ENCODE results near the gene BST2. TPM values are rescaled to one million over a fixed set of nuclear protein-coding genes. Genes with fewer than 3 reads are reported as not detected.

BST2 gene
- polyA plus RNA-seq, 1 of the 3 experiments (the other 2 are of a cell fraction) = 5.7 TPM

DNA sequence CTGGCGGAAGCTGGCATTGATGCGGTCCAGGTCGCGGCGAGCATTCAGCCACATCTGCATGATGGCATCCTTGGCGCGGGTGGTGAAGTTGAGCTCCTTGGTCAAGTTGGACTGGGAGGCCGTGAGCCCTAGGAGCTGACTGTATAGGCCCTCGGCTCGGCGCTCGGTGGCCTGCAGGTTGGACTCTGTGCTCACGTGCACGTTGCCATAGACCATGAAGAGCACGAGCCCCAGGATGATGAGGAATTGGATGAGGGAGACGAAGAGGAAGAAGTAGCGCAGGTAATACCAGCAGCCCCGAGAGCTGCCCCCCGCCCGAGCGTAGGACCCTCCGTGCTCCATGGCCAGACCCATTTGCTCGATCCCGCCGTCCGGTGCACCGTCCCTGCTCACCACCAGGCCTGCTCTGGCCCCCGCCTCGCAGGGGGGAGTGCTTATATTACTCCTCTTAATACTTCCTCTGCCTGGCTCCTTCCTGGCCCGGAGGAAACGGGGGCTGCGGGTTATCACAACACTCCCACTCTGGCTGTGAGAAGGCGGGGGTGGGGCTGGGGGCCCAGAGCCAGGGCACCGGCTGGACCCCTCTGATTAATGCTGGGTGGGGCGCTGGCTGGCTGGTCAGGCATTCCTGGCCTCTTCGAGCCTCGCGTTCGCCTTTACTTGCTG is 28.4 kb downstream of the BST2 start, which contains the start of gene PLVAP:
Gene PLVAP, minus strand, starts transcription at position 408 of the 666 bp plus-strand sequence. Its CDS starts 54 bp downstream, at position 354.
- Histone ChIP-seq H3K9me3 (no peaks in the 10 kb centered on the region), H4K20me1 (ENCODE audit: insufficient read depth) (no peaks in the 10 kb centered on the region), H3K4me1 (ENCODE audit: control insufficient read depth in 1 of 2, insufficient read depth in 2 of 2, low read depth in 1 of 2, low read length in 1 of 2) (no peaks in the 10 kb centered on the region), H2AFZ (ENCODE audit: low read depth) (no peak within 1 kb of the TSS), H3K4me3 (ENCODE audit: low read depth in 2 of 2, low read length in 1 of 2) (no peak within 1 kb of the TSS), H3K27ac (ENCODE audit: low read depth in 2 of 2, low read length in 1 of 2) (no peak within 1 kb of the TSS), H3F3A (replicated peaks; ENCODE audit: insufficient read depth) (no peaks in the 10 kb centered on the region), H3K9me2 (no peaks in the 10 kb centered on the region), H3K9ac (no peak within 1 kb of the TSS), H3K4me2 (no peak within 1 kb of the TSS), H3K27me3 (ENCODE audit: insufficient read depth) (no peaks in the 10 kb centered on the region), H3K36me3 (replicated peaks in 1 of 2; ENCODE audit: control insufficient read depth in 1 of 2, insufficient read depth in 2 of 2, low read length in 1 of 2) (no peaks in the 10 kb centered on the region), H3K79me2 (ENCODE audit: insufficient read depth) (no peaks in the 10 kb centered on the region)
- no peak for DNase-seq
- ChIA-PET POLR2A (no interaction called here), CTCF (interaction anchor here (6.9 kb wide), 1 partner anchor 9 kb away, joined by 37 read pairs; no protein-coding TSS in a partner anchor)
- WGBS (ENCODE audit: low lambda C conversion rate) = 68% methylated on average over 25 of the region's 39 CpGs
- TF ChIP-seq GATA2 (CRISPR knock-in tag; IDR thresholded peaks at IDR 0.05) = no peak
- no peak for TF ChIP-seq GABPA (IDR thresholded peaks at IDR 0.05; ENCODE audit: low read depth)
- TF ChIP-seq, protein P1, sequence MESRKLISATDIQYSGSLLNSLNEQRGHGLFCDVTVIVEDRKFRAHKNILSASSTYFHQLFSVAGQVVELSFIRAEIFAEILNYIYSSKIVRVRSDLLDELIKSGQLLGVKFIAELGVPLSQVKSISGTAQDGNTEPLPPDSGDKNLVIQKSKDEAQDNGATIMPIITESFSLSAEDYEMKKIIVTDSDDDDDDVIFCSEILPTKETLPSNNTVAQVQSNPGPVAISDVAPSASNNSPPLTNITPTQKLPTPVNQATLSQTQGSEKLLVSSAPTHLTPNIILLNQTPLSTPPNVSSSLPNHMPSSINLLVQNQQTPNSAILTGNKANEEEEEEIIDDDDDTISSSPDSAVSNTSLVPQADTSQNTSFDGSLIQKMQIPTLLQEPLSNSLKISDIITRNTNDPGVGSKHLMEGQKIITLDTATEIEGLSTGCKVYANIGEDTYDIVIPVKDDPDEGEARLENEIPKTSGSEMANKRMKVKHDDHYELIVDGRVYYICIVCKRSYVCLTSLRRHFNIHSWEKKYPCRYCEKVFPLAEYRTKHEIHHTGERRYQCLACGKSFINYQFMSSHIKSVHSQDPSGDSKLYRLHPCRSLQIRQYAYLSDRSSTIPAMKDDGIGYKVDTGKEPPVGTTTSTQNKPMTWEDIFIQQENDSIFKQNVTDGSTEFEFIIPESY (IDR thresholded peaks at IDR 0.05; ENCODE audit: borderline replicate concordance, low read depth) = no peak
- no peak for TF ChIP-seq FOXJ3 (CRISPR knock-in tag; IDR thresholded peaks at IDR 0.05)
- no peak for TF ChIP-seq FOXM1 (IDR thresholded peaks at IDR 0.05; ENCODE audit: low read depth)
- no peak for TF ChIP-seq MEF2A (IDR thresholded peaks at IDR 0.05; ENCODE audit: borderline replicate concordance, low read depth)
- TF ChIP-seq ELF1 (IDR thresholded peaks at IDR 0.05) = no peak
- no peak for TF ChIP-seq RFX5 (IDR thresholded peaks at IDR 0.05; ENCODE audit: low read length)
- TF ChIP-seq, protein P2, sequence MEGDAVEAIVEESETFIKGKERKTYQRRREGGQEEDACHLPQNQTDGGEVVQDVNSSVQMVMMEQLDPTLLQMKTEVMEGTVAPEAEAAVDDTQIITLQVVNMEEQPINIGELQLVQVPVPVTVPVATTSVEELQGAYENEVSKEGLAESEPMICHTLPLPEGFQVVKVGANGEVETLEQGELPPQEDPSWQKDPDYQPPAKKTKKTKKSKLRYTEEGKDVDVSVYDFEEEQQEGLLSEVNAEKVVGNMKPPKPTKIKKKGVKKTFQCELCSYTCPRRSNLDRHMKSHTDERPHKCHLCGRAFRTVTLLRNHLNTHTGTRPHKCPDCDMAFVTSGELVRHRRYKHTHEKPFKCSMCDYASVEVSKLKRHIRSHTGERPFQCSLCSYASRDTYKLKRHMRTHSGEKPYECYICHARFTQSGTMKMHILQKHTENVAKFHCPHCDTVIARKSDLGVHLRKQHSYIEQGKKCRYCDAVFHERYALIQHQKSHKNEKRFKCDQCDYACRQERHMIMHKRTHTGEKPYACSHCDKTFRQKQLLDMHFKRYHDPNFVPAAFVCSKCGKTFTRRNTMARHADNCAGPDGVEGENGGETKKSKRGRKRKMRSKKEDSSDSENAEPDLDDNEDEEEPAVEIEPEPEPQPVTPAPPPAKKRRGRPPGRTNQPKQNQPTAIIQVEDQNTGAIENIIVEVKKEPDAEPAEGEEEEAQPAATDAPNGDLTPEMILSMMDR (IDR thresholded peaks at IDR 0.05) = no peak
- no peak for TF ChIP-seq RXRA (IDR thresholded peaks at IDR 0.05; ENCODE audit: borderline replicate concordance, low read depth)
- TF ChIP-seq, protein P3, sequence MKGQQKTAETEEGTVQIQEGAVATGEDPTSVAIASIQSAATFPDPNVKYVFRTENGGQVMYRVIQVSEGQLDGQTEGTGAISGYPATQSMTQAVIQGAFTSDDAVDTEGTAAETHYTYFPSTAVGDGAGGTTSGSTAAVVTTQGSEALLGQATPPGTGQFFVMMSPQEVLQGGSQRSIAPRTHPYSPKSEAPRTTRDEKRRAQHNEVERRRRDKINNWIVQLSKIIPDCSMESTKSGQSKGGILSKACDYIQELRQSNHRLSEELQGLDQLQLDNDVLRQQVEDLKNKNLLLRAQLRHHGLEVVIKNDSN (IDR thresholded peaks at IDR 0.05; ENCODE audit: borderline replicate concordance, low read depth) = no peak
- no peak for TF ChIP-seq EZH2phosphoT487 (IDR thresholded peaks at IDR 0.05; ENCODE audit: borderline replicate concordance, low read depth)
- TF ChIP-seq JUND (IDR thresholded peaks at IDR 0.05) = no peak
- TF ChIP-seq FOSL2 (IDR thresholded peaks at IDR 0.05; ENCODE audit: borderline replicate concordance, low read depth) = no peak
- TF ChIP-seq NRF1 (IDR thresholded peaks at IDR 0.05; ENCODE audit: low read depth, low read length) = no peak
- TF ChIP-seq, protein P4, sequence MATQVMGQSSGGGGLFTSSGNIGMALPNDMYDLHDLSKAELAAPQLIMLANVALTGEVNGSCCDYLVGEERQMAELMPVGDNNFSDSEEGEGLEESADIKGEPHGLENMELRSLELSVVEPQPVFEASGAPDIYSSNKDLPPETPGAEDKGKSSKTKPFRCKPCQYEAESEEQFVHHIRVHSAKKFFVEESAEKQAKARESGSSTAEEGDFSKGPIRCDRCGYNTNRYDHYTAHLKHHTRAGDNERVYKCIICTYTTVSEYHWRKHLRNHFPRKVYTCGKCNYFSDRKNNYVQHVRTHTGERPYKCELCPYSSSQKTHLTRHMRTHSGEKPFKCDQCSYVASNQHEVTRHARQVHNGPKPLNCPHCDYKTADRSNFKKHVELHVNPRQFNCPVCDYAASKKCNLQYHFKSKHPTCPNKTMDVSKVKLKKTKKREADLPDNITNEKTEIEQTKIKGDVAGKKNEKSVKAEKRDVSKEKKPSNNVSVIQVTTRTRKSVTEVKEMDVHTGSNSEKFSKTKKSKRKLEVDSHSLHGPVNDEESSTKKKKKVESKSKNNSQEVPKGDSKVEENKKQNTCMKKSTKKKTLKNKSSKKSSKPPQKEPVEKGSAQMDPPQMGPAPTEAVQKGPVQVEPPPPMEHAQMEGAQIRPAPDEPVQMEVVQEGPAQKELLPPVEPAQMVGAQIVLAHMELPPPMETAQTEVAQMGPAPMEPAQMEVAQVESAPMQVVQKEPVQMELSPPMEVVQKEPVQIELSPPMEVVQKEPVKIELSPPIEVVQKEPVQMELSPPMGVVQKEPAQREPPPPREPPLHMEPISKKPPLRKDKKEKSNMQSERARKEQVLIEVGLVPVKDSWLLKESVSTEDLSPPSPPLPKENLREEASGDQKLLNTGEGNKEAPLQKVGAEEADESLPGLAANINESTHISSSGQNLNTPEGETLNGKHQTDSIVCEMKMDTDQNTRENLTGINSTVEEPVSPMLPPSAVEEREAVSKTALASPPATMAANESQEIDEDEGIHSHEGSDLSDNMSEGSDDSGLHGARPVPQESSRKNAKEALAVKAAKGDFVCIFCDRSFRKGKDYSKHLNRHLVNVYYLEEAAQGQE (IDR thresholded peaks at IDR 0.05; ENCODE audit: low read depth, low read length) = no peak
- TF ChIP-seq CHD2 (IDR thresholded peaks at IDR 0.05; ENCODE audit: low read length, partially characterized antibody) = no peak
